GM19452 (cell line): ENCODE data around the gene PHC2.
"Not testable (repeated sequence)": the region's sequence is repeated elsewhere in the genome, so short reads cannot be mapped to it uniquely, and the experiment has no call there.

ENCODE experiments used
- ATAC-seq: cut with Tn5 transposase; IDR thresholded peaks from one replicate; pipeline ENCODE4 v1.9.1; 2021; ENCODE audit not compliant: unreplicated experiment

PHC2 gene

GRCh38 chr1:33320619-33321165, 110.2 kb downstream of the PHC2 start, which contains the start of gene A3GALT2:
A3GALT2 (minus strand) TSS chr1:33321098; CDS start chr1:33321098, 0 bp downstream.
- no peak for ATAC-seq

DNA sequence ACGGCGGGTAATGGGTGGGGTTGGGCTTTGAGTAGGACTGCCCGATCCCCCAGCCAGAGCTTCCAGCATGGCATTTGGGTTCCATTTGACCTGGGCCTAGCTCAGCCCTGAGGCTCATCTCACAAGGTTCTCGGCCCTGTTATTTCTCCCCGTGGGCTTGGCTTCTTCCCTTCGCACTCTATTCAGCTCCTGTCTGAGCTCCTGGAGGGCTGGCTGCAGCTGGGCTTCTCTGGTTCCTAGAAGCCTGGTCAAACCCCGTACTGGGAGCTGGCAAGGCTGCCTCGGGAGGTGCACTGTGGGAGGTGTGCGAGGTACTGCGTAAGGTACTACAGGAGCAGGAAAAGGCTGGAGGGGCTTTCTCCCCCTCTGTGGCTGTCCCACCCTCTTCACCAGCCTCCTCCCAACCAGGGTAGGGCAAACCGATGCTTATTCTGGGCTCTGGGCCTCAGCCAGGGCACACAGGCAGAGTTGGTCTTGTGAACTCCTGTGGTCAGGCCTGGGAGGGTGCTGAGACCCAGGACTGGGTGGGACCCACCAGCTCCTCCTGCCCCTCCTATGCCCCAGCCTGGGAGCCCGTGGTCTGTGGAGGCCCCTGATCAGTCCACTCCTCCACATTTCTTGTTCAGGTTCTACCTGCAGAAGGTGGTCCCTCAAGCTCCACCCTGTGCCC, 110.8 kb downstream of the PHC2 start:
- no peak for ATAC-seq

GRCh38 chr1:33319186-33319948, 111.5 kb downstream of the PHC2 start:
- ATAC-seq: no peak

DNA sequence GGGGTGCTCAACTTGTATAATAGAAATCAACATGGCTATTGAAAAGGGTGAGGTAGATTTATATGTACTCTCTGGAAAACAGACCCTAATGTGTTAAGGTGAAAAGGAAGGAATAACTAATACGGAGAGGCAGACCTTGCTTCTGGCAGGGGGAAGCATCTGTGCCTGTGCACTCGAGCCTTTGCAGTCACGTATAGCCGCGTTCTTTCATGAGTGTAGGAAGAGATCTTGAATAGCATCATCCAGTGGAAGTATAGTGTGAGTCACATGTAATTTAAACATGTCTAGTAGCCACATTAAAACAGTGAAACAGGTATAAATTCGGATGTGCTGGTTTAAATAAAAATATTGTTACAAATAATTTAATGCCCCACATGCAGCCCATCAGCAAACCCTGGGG, 112.9 kb downstream of the PHC2 start:
- ATAC-seq: no peak

- ATAC-seq: no peak
Observed at GRCh38 chr1:33317354-33317753, 113.5 kb downstream of the PHC2 start.

DNA sequence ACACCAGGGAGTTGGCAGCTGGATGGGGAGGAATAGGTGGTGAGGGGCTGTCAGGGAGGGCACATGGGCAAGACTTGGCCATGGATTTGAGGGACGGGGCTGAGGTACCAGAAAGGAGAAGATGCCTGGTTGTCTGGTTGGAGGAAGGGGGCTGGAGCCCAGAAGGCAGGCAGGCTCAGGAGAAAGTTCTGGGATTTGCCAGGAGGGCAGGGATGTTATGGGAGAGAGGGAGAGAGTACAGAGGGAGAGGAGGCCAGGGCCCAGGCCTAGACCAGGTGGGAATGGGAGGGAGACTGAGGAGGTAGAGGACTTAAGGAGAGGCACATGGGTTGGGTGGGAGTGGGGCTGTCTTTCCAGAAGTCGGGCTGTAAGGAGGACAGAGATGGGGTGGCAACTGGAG, 114.3 kb downstream of the PHC2 start:
- ATAC-seq: no peak

GRCh38 chr1:33314416-33314815, 116.5 kb downstream of the PHC2 start:
- ATAC-seq: no peak

DNA sequence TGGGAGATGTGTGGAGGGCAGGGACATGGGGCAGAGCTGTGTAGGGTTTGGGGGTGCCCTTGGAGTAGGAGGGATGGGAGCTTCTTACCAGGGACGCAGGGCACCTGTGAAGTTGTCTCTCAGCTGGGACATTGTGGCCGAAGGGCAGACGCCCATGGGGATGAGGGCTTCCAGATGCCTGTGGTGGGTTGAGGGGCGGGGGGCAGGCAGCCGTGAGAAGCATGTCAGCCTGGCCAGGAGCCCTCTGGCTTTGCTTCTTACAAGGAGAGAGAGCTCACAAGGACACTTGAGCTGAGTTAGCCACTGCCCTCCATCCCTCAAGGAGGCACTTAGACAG, 118.5 kb downstream of the PHC2 start:
- no peak for ATAC-seq

DNA sequence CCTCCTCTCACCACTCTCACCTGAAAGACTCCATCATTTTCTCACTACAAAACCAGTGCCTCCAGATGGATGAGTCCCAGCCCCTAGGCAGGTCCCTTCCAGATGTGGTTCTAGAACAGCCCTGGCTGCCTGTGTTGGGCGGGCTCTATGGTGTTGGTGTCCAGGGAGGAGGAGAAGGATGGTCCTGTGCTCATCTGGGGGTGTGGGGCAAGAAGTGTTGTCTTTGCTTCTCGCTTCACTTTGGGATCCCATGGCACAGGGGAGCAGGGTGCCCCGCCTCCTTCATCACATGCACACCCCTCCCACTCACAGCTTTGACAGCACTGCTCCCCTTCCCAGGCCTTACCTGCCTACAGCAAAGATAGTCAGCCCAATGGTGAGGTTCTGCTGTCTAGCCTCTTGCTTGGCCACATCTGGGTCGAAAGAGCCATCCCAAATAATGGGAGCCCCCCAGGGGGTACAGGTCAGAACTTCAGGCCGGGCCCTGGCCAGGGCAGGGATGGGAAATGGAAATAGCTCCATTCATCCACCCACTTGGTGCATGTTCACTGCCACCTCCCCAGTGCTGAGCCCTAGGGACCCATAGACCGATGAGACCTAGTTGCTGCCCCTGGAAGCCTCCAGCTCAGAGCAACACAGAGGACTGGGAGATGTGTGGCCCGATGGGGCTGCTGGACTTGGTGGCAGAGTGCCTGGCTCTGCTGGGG, 119.0 kb downstream of the PHC2 start:
- no peak for ATAC-seq

GRCh38 chr1:33310702-33311101, 120.2 kb downstream of the PHC2 start:
- no peak for ATAC-seq

DNA sequence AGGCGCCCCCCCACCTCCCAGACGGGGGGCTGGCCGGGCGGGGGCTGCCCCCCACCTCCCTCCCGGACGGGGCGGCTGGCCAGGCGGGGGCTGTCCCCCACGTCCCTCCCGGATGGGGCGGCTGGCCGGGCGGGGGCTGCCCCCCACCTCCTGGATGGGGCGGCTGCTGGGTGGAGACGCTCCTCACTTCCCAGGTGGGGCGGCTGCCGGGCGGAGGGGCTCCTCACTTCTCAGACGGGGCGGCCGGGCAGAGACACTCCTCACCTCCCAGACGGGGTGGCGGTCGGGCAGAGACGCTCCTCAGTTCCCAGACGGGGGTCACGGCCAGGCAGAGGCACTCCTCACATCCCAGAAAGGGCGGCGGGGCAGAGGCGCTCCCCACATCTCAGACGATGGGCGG, 121.5 kb downstream of the PHC2 start:
- not testable (repeated sequence) for ATAC-seq

GRCh38 chr1:33307494-33307864, 123.4 kb downstream of the PHC2 start:
- ATAC-seq: no peak

DNA sequence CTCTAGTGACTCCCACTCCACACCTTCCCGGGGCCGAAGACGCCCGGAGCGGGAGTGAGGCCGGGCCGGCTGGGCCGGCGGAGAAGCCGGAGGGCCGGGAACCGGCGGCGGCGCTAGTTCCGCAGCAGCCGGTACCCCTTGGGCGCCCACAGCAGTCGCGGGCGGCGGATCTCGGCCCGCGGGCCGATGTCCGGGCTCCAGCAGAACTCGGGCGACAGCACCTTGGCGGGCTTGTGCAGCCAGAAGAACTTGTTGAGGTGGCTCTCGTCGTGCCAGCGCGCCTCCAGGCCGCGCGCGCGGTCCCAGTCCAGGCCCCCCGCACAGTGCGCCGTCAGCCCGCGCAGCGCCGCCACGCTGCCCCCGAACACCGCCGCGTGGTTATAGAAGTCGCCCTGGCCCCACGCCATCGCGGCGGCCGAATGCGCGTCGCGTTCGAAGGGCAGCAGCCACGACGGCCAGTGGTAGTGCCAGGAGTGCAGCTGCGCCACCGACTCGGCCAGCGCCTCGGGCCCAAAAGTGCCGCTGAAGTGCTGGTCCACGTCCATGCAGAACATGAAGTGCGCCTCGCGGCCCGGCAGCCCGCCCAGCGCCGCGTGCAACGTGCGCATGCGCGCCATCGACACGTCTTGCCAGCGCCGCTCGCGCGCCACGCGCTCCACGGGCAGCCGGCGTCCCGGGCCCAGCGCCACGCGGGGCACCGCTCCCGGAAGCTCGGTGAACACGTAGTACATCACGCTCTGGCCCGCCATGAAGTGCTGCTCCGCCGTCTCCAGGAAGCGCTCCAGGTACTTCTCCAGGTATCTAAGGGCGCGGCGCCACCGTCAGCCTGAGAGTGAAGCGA, 124.0 kb downstream of the PHC2 start:
- no peak for ATAC-seq

- no peak for ATAC-seq
Observed at GRCh38 chr1:33305816-33306652, 124.9 kb downstream of the PHC2 start.

- ATAC-seq: no peak
Observed at GRCh38 chr1:33305016-33305415, 125.9 kb downstream of the PHC2 start.

DNA sequence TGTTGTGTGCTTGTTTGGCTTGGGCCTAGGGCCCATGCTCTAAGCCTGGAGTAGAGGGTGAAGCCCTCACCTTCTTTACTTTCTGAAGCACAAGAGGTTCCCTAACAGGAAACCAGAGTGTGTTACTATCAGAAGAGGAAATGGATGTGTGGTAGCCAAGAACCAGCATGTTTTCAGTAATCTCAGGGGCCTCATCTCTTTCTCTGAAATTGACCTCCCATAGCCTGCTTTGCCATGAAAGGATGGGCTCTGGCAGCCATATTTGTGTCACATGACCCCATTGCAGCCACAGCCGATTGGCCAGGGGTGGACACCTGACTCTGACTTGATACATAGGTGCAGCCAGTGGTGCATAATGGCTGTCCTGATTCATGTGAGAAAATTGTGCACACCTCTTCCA, 128.6 kb downstream of the PHC2 start:
- ATAC-seq: no peak

DNA sequence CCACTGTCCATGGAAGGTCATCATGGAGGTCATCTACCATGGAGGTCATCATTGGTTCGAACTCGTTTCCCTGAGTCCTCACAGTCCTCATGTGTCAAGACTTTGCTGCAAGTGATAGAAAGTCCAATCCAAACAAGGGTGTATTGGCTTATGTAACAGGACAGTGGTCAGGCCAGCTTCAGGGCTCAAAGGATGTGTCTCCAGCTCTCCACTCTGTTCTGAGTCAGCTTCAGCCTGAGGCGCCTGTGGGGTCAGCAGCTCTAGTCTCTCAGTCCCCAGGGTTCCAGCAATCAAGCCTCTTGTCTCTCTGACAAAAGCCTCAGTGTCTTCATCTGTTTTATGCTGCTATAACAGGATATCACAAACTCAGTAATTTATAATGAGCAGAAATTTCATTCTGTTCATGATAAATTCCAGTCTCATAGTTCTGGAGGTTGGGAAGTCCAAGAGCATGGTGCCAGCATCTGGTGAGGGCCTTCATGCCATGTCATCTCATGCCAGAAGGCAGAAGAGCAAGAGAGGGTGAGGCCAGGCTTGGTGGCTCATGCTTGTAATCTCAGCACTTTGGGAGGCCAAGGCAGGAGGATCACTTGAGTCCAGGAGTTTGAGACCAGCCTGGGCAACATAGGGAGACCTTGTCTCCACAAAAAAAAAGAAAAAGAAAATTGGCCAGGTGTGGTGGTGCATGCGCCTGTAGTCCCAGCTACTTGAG, 129.5 kb downstream of the PHC2 start:
- no peak for ATAC-seq

GRCh38 chr1:33300673-33301072, 130.2 kb downstream of the PHC2 start:
- no peak for ATAC-seq

DNA sequence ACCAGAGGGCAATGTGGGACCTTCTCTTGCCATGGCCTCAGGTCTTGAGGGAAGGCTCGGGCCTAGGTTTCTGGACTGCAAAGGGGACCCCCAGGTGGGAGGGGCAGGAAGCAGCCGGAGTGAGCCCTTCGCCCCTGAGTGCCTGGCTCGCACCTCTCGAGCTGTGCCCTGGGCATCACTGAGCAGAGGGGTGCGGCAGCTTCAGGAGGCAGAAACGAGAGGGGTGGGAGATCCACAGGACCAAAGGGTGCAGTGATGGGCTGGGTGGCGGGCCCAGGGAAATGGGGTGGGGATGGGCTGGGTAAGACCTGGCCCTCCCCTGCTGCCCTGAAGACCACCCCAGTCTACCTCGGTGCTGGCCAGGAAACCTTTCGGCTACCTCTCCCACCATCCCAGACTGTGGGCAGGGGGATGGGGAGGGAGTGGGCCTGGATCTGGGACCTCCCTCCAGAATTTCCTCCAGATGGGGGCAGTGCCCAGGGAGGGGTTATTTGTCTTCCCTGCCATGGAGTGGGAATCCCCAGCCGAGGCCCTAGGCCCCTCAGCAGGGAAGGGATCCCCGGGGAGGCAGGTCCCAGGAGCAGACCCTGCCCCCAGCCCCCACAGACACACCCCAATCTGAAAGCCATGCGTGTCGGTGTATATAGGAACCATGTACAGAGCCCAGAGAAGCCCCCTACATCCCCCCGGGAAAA, 131.3 kb downstream of the PHC2 start:
- no peak for ATAC-seq
